Measurements from ENCODE around the gene TYROBP.
"Not testable (repeated sequence)": the region's sequence is repeated elsewhere in the genome, so short reads cannot be mapped to it uniquely, and the experiment has no call there.

Gene TYROBP

GRCh38 chr19:35903550-35904179, 4.4 kb downstream of the TYROBP start:
- peak overlapping the region; percentile 91 for H3K4me3 ChIP-seq (ENCODE audit: low read length)
- DNase-seq (ENCODE audit: low read depth, low spot score) = peak; percentile 96

GRCh38 chr19:35902870-35903475, 5.1 kb downstream of the TYROBP start:
- no peak for DNase-seq (ENCODE audit: low read depth, low spot score)
- peak overlapping the region; percentile 91 for H3K4me3 ChIP-seq (ENCODE audit: low read length)

GRCh38 chr19:35901854-35902661, 6.0 kb downstream of the TYROBP start, which contains the start of gene HCST:
Gene HCST (plus strand): TSS chr19:35902529. CDS start chr19:35902594, 65 bp downstream.
- peak; percentile 82 for DNase-seq (ENCODE audit: low read depth, low spot score)
- peak within 1 kb of the TSS; percentile 91 for H3K4me3 ChIP-seq (ENCODE audit: low read length)

GRCh38 chr19:35901055-35901644, 6.9 kb downstream of the TYROBP start:
- no peak for DNase-seq (ENCODE audit: low read depth, low spot score)

GRCh38 chr19:35899547-35900214, 8.4 kb downstream of the TYROBP start:
- peak; percentile 85 for DNase-seq (ENCODE audit: low read depth, low spot score)
- peak overlapping the region; percentile 91 for H3K4me3 ChIP-seq (ENCODE audit: low read length)

More at GRCh38 chr19:35901055-35901644, 6.9 kb downstream of the TYROBP start:
- H3K4me3 ChIP-seq (ENCODE audit: low read length) = peak overlapping the region; percentile 91

- H3K4me3 ChIP-seq (ENCODE audit: low read length) = peak overlapping the region; percentile 91
- no peak for DNase-seq (ENCODE audit: low read depth, low spot score)
Observed at GRCh38 chr19:35898499-35898809, 9.6 kb downstream of the TYROBP start.

- peak overlapping the region; percentile 91 for H3K4me3 ChIP-seq (ENCODE audit: low read length)
- no peak for DNase-seq (ENCODE audit: low read depth, low spot score)
Observed at GRCh38 chr19:35897706-35898451, 10.2 kb downstream of the TYROBP start.

- no peak for DNase-seq (ENCODE audit: low read depth, low spot score)
- no peak overlapping the region for H3K4me3 ChIP-seq (ENCODE audit: low read length)
Observed at GRCh38 chr19:35896643-35897040, 11.5 kb downstream of the TYROBP start.

- DNase-seq (ENCODE audit: low read depth, low spot score) = no peak
- H3K4me3 ChIP-seq (ENCODE audit: low read length) = no peak overlapping the region
Observed at GRCh38 chr19:35895911-35896642, 12.0 kb downstream of the TYROBP start.

GRCh38 chr19:35894342-35894741, 13.8 kb downstream of the TYROBP start:
- DNase-seq (ENCODE audit: low read depth, low spot score) = no peak

GRCh38 chr19:35891819-35892218, 16.3 kb downstream of the TYROBP start:
- DNase-seq (ENCODE audit: low read depth, low spot score); H3K4me3 ChIP-seq (ENCODE audit: low read length): not testable (repeated sequence)

More at GRCh38 chr19:35894342-35894741, 13.8 kb downstream of the TYROBP start:
- no peak overlapping the region for H3K4me3 ChIP-seq (ENCODE audit: low read length)

GRCh38 chr19:35890113-35890650, 17.9 kb downstream of the TYROBP start:
- no peak for DNase-seq (ENCODE audit: low read depth, low spot score)
- no peak overlapping the region for H3K4me3 ChIP-seq (ENCODE audit: low read length)

- H3K4me3 ChIP-seq (ENCODE audit: low read length) = no peak overlapping the region
- no peak for DNase-seq (ENCODE audit: low read depth, low spot score)
Observed at GRCh38 chr19:35889370-35890112, 18.6 kb downstream of the TYROBP start.

- no peak overlapping the region for H3K4me3 ChIP-seq (ENCODE audit: low read length)
- no peak for DNase-seq (ENCODE audit: low read depth, low spot score)
Observed at GRCh38 chr19:35888398-35888797, 19.7 kb downstream of the TYROBP start.

- H3K4me3 ChIP-seq (ENCODE audit: low read length) = no peak overlapping the region
- DNase-seq (ENCODE audit: low read depth, low spot score) = no peak
Observed at GRCh38 chr19:35887197-35887596, 20.9 kb downstream of the TYROBP start.

- H3K4me3 ChIP-seq (ENCODE audit: low read length) = no peak overlapping the region
- no peak for DNase-seq (ENCODE audit: low read depth, low spot score)
Observed at GRCh38 chr19:35885904-35886303, 22.2 kb downstream of the TYROBP start.

GRCh38 chr19:35885225-35885738, 22.8 kb downstream of the TYROBP start:
- DNase-seq (ENCODE audit: low read depth, low spot score) = no peak
- H3K4me3 ChIP-seq (ENCODE audit: low read length) = no peak overlapping the region

Measured in Jurkat, Clone E6-1 (cell line).